GM12872 (cell line): ENCODE data around the gene E2F4.

Source experiments
- CTCF ChIP-seq: IDR thresholded peaks from 3 replicates; pipeline ENCODE4 v1.5.1; 2011; ENCODE audit warnings: low read depth, mild to moderate bottlenecking, low read length, moderate library complexity; ENCODE audit not compliant: insufficient read depth

E2F4 gene

GRCh38 chr16:67192781-67193361, 916 bp downstream of the E2F4 start:
- TF ChIP-seq CTCF = no peak

GRCh38 chr16:67193536-67193935, 1.6 kb downstream of the E2F4 start:
- no peak for TF ChIP-seq CTCF

DNA sequence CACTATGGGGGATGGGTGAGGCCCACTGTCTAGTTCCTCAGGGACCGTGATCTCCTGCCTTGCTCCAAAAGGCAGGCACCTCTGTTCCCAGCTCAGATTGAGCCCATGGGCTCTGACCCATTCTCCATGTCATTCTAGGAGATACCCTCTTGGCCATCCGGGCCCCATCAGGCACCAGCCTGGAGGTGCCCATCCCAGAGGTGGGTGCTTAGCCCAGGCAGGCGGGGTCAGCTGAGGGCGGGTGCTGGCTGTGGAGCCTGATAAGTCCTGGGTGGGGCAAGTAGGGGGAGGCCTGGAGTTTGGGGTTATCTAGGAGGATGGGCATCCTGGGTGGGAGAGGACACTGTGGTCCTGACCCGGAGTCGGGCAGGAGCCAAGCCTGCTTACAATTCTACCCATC, 2.3 kb downstream of the E2F4 start:
- TF ChIP-seq CTCF = no peak

GRCh38 chr16:67195676-67196075, 3.7 kb downstream of the E2F4 start:
- no peak for TF ChIP-seq CTCF

GRCh38 chr16:67196881-67197280, 4.9 kb downstream of the E2F4 start:
- TF ChIP-seq CTCF = no peak

GRCh38 chr16:67197704-67198103, 5.7 kb downstream of the E2F4 start:
- TF ChIP-seq CTCF = no peak

DNA sequence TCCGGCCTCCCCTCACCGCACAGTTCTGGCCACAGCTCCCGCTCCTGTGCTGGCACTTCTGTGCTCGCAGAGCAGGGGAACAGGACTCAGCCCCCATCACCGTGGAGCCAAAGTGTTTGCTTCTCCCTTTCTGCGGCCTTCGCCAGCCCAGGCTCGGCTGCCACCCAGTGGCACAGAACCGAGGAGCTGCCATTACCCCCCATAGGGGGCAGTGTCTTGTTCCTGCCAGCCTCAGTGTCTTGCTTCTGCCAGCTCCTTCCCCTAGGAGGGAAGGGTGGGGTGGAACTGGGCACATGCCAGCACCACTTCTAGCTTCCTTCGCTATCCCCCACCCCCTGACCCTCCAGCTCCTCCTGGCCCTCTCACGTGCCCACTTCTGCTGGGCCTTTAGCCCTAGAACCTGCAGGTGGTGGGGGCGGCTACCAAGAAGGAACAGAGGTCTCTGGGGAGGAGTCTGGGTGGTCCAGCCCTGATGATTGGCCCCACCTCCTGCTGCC, 6.3 kb downstream of the E2F4 start:
- peak; percentile 75 for TF ChIP-seq CTCF
